Measurements from ENCODE around the gene CCDC102A.

Gene CCDC102A

DNA sequence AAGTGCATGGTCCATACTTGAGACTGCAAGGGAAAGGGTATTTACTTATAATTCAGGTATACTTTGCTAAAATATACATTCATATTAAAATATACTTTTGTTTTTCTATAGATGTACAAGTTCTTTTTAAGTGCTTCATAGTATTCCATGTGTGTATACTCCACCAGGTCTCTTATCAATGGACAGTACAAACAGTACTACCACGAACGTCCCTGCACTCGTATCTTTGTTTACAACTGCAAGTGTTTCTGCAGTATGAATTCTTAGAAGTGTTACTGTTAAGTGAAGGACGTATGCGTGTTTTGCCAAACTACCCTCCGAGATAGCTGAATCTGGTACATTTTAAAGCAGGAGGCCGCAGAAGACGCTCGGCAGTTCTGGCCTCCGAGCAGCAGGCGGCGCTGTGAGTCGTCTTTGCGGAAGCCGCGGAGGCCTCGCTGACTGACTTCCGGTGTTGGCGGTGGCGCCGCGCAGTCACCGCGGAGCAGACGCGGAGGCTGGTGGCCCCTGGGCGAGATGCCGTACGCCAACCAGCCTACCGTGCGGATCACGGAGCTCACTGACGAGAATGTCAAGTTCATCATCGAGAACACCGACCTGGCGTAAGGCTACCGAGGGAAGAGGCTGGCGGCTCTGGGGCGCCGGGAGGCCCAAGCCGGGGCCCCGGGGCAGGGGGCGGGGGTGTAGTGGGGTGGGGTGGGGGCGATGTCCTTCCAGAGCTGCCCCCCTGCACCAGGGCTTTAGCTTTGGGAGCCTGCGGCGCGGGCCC, 74.0 kb downstream of the CCDC102A start, which contains the start of gene POLR2C:
Gene POLR2C (plus strand): TSS at position 471 of the 769 bp plus-strand sequence. CDS start 46 bp downstream, at position 517.
- DNase-seq (ENCODE audit: low spot score) = peak; percentile 89
